WTC11 (cell line): ENCODE results near the gene PURA. TPM values are rescaled to one million over a fixed set of nuclear protein-coding genes. Genes with fewer than 3 reads are reported as not detected.

Source experiments
- ATAC-seq: fragments of 200-7000 bp; cut with Tn5 transposase; 2 replicates; pipeline ENCODE4 v1.10.0; 2021; ENCODE audit warnings: mild to moderate bottlenecking, moderate library complexity
- CTCF ChIA-PET: fragments of 300-600 bp; sonication (Branson Sonifier 250); formaldehyde crosslinking; loops from one replicate; lab custom pipeline; 2021; ENCODE audit warnings: antibody characterized with exemption; lab: Charles Lee
- POLR2A ChIA-PET: fragments of 350-600 bp; sonication (Branson Sonifier 250); formaldehyde crosslinking; loops from one replicate; lab custom pipeline; 2021; ENCODE audit warnings: antibody characterized with exemption; lab: Charles Lee
- DNase-seq: peaks from one replicate; pipeline ENCODE4 v3.0.0; 2021; ENCODE audit warnings: low spot score
- H3K27ac Mint-ChIP-seq: 2 replicates; pipeline ENCODE4 v1.8.0; 2021; ENCODE audit warnings: mixed read lengths
- H3K27me3 Mint-ChIP-seq: 2 replicates; pipeline ENCODE4 v1.8.0; 2021; ENCODE audit warnings: low read depth, mild to moderate bottlenecking, moderate library complexity, mixed read lengths
- H3K36me3 Mint-ChIP-seq: 2 replicates; pipeline ENCODE4 v1.8.0; 2021; ENCODE audit warnings: mixed read lengths
- H3K4me1 Mint-ChIP-seq: 2 replicates; pipeline ENCODE4 v1.8.0; 2022; ENCODE audit warnings: mixed read lengths
- H3K4me3 Mint-ChIP-seq: 2 replicates; pipeline ENCODE4 v1.8.0; 2021; ENCODE audit warnings: mild to moderate bottlenecking, moderate library complexity, mixed read lengths
- H3K9me3 Mint-ChIP-seq: 2 replicates; pipeline ENCODE4 v1.8.0; 2021; ENCODE audit warnings: mixed read lengths
- JAZF1 ChIP-seq: fragments of 250-450 bp; sonication (Bioruptor Pico); IDR thresholded peaks from 2 replicates; pipeline ENCODE4 v1.9.0; 2021; ENCODE audit warnings: moderate library complexity, mild to moderate bottlenecking, inconsistent platforms
- KAT7 ChIP-seq: sonication (generic); formaldehyde crosslinking; IDR thresholded peaks from 2 replicates; pipeline ENCODE4 v1.8.1; 2023; ENCODE audit warnings: missing genetic modification reagents, mild to moderate bottlenecking, borderline replicate concordance
- TEAD4 ChIP-seq: sonication (generic); formaldehyde crosslinking; IDR thresholded peaks from 2 replicates; pipeline ENCODE4 v1.8.0; 2022; ENCODE audit warnings: mild to moderate bottlenecking, missing genetic modification reagents
- total RNA-seq: library from RNA; stranded (reverse); gene quantifications from 3 replicates; pipeline ENCODE4 v1.2.3, GENCODE V29; 2021
- TF ChIP-seq, protein P1 (sequence below): sonication (generic); formaldehyde crosslinking; IDR thresholded peaks from 2 replicates; pipeline ENCODE4 v1.8.1; 2023; ENCODE audit warnings: mild to moderate bottlenecking, missing genetic modification reagents
- TF ChIP-seq, protein P2 (sequence below): sonication (generic); formaldehyde crosslinking; IDR thresholded peaks from 2 replicates; pipeline ENCODE4 v1.8.1; 2023; ENCODE audit warnings: mild to moderate bottlenecking, moderate library complexity, missing genetic modification reagents
- TF ChIP-seq, protein P3 (sequence below): sonication (generic); formaldehyde crosslinking; IDR thresholded peaks from 2 replicates; pipeline ENCODE4 v1.8.0; 2023; ENCODE audit warnings: missing genetic modification reagents, mild to moderate bottlenecking, borderline replicate concordance
- TF ChIP-seq, protein P4 (sequence below): sonication (generic); formaldehyde crosslinking; IDR thresholded peaks from 2 replicates; pipeline ENCODE4 v1.8.1; 2023; ENCODE audit warnings: mild to moderate bottlenecking, missing genetic modification reagents
- TF ChIP-seq, protein P5 (sequence below): fragments of 250-450 bp; sonication (Bioruptor Pico); IDR thresholded peaks from 2 replicates; pipeline ENCODE4 v1.9.0; 2021; ENCODE audit warnings: moderate library complexity, mild to moderate bottlenecking, inconsistent platforms, borderline replicate concordance
- TF ChIP-seq, protein P6 (sequence below): sonication (generic); formaldehyde crosslinking; IDR thresholded peaks from 2 replicates; pipeline ENCODE4 v1.8.0; 2022; ENCODE audit warnings: mild to moderate bottlenecking, missing genetic modification reagents

PURA gene
- total RNA-seq, 1 experiment from 2014 or later, result 9.0 TPM

DNA sequence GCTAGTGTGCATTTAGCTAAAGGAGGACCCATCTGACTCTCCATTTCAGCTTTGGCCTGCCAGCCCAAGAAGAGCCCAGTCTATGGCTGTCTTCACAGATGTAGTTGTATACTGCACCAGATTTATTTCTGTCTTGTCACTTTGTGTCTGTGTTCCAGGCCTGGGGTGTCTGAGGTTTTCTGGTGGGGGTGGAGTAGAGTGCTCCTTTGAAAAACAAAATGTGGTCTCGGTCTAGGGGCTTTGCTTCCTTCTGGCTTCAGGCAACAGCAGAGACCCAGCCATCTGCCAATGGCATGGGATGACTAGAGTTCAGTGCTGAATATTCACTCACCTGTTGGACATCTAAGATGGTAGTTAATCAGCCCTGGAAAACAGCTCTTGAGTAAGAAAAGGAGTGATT, 22.7 kb downstream of the PURA start (continued):
- TF ChIP-seq, protein P1, sequence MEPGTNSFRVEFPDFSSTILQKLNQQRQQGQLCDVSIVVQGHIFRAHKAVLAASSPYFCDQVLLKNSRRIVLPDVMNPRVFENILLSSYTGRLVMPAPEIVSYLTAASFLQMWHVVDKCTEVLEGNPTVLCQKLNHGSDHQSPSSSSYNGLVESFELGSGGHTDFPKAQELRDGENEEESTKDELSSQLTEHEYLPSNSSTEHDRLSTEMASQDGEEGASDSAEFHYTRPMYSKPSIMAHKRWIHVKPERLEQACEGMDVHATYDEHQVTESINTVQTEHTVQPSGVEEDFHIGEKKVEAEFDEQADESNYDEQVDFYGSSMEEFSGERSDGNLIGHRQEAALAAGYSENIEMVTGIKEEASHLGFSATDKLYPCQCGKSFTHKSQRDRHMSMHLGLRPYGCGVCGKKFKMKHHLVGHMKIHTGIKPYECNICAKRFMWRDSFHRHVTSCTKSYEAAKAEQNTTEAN (CRISPR knock-in tag), result no peak
- TF ChIP-seq, protein P2, sequence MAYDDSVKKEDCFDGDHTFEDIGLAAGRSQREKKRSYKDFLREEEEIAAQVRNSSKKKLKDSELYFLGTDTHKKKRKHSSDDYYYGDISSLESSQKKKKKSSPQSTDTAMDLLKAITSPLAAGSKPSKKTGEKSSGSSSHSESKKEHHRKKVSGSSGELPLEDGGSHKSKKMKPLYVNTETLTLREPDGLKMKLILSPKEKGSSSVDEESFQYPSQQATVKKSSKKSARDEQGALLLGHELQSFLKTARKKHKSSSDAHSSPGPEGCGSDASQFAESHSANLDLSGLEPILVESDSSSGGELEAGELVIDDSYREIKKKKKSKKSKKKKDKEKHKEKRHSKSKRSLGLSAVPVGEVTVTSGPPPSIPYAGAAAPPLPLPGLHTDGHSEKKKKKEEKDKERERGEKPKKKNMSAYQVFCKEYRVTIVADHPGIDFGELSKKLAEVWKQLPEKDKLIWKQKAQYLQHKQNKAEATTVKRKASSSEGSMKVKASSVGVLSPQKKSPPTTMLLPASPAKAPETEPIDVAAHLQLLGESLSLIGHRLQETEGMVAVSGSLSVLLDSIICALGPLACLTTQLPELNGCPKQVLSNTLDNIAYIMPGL, result no peak

DNA sequence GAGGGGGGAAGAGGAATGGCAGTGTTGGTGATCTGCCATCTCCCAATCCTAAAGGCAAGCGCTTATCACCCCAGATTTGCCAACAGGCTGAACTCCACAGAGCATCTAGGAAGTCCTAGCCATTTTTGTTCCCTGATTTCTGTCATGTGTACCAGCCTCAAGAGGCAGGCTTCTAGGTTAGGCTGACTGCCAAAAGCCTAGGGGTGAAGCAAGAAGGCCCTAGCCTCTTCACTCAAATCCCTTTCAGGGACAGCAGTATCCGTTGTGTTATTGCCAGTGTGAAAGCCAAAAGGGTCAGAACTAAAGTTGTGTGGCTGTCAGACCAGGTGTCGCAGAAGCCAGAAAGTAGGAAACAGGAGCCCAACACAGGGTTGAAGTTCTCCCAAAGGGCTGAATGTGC, 26.5 kb downstream of the PURA start:
- Mint-ChIP-seq H3K36me3 (no peaks in the 10 kb centered on the region), H3K27ac (no peak overlapping the region), H3K4me1 (peaks cover 4% of the 10 kb centered on the region; the same call in 1 of the 2 replicates), H3K4me3 (no peak overlapping the region), H3K9me3 (no peaks in the 10 kb centered on the region), H3K27me3 (peaks cover 26% of the 10 kb centered on the region)
- DNase-seq, result no peak
- ChIA-PET POLR2A (no interaction called here), CTCF (no interaction called here)
- ATAC-seq, result no peak
- TF ChIP-seq TEAD4 (CRISPR knock-in tag) (no peak), KAT7 (no peak), JAZF1 (CRISPR knock-in tag) (no peak)
- TF ChIP-seq, protein P3, sequence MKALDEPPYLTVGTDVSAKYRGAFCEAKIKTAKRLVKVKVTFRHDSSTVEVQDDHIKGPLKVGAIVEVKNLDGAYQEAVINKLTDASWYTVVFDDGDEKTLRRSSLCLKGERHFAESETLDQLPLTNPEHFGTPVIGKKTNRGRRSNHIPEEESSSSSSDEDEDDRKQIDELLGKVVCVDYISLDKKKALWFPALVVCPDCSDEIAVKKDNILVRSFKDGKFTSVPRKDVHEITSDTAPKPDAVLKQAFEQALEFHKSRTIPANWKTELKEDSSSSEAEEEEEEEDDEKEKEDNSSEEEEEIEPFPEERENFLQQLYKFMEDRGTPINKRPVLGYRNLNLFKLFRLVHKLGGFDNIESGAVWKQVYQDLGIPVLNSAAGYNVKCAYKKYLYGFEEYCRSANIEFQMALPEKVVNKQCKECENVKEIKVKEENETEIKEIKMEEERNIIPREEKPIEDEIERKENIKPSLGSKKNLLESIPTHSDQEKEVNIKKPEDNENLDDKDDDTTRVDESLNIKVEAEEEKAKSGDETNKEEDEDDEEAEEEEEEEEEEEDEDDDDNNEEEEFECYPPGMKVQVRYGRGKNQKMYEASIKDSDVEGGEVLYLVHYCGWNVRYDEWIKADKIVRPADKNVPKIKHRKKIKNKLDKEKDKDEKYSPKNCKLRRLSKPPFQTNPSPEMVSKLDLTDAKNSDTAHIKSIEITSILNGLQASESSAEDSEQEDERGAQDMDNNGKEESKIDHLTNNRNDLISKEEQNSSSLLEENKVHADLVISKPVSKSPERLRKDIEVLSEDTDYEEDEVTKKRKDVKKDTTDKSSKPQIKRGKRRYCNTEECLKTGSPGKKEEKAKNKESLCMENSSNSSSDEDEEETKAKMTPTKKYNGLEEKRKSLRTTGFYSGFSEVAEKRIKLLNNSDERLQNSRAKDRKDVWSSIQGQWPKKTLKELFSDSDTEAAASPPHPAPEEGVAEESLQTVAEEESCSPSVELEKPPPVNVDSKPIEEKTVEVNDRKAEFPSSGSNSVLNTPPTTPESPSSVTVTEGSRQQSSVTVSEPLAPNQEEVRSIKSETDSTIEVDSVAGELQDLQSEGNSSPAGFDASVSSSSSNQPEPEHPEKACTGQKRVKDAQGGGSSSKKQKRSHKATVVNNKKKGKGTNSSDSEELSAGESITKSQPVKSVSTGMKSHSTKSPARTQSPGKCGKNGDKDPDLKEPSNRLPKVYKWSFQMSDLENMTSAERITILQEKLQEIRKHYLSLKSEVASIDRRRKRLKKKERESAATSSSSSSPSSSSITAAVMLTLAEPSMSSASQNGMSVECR (CRISPR knock-in tag), result no peak
- TF ChIP-seq, protein P4, sequence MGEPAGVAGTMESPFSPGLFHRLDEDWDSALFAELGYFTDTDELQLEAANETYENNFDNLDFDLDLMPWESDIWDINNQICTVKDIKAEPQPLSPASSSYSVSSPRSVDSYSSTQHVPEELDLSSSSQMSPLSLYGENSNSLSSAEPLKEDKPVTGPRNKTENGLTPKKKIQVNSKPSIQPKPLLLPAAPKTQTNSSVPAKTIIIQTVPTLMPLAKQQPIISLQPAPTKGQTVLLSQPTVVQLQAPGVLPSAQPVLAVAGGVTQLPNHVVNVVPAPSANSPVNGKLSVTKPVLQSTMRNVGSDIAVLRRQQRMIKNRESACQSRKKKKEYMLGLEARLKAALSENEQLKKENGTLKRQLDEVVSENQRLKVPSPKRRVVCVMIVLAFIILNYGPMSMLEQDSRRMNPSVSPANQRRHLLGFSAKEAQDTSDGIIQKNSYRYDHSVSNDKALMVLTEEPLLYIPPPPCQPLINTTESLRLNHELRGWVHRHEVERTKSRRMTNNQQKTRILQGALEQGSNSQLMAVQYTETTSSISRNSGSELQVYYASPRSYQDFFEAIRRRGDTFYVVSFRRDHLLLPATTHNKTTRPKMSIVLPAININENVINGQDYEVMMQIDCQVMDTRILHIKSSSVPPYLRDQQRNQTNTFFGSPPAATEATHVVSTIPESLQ (CRISPR knock-in tag), result no peak

DNA sequence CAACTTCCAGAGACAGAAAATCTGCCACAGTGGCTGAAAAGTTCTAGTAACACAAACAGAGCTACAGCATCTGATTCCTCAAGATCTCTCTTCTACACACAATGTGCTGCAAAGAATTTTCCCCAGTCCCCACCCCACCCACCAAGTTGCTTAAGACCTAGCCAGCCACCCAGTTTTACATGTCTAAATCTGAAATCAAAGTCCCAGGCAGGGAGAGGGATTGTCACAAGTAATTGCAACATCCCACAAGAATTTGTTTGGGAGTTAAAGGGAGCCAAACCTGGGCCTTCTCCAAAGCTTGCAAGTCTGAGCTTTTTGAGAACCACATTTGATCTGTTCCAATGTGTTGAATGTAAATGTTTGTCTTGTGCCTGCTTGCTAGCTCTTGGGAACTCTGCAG, 27.3 kb downstream of the PURA start:
- CTCF ChIA-PET, result interaction anchor here (1.0 to 6.2 kb wide), 2 partner anchors 12 to 67 kb away, joined by 3 to 75 read pairs; no protein-coding TSS in a partner anchor
- ATAC-seq, result no peak

More for the DNA sequence above, 27.3 kb downstream of the PURA start:
- H3K27ac Mint-ChIP-seq, result no peak overlapping the region
- H3K36me3 Mint-ChIP-seq, result no peaks in the 10 kb centered on the region
- peaks cover 5% of the 10 kb centered on the region; the same call in 1 of the 2 replicates for H3K4me1 Mint-ChIP-seq
- TF ChIP-seq, protein P5, sequence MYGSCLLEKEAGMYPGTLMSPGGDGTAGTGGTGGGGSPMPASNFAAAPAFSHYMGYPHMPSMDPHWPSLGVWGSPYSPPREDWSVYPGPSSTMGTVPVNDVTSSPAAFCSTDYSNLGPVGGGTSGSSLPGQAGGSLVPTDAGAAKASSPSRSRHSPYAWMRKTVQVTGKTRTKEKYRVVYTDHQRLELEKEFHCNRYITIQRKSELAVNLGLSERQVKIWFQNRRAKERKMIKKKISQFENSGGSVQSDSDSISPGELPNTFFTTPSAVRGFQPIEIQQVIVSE (CRISPR knock-in tag), result no peak
- TF ChIP-seq, protein P6, sequence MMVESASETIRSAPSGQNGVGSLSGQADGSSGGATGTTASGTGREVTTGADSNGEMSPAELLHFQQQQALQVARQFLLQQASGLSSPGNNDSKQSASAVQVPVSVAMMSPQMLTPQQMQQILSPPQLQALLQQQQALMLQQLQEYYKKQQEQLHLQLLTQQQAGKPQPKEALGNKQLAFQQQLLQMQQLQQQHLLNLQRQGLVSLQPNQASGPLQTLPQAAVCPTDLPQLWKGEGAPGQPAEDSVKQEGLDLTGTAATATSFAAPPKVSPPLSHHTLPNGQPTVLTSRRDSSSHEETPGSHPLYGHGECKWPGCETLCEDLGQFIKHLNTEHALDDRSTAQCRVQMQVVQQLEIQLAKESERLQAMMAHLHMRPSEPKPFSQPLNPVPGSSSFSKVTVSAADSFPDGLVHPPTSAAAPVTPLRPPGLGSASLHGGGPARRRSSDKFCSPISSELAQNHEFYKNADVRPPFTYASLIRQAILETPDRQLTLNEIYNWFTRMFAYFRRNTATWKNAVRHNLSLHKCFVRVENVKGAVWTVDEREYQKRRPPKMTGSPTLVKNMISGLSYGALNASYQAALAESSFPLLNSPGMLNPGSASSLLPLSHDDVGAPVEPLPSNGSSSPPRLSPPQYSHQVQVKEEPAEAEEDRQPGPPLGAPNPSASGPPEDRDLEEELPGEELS, result no peak
- TF ChIP-seq, all 79 proteins: peak for 0
- H3K9me3 Mint-ChIP-seq, result no peaks in the 10 kb centered on the region
- no peak overlapping the region for H3K4me3 Mint-ChIP-seq
- H3K27me3 Mint-ChIP-seq, result peaks cover 34% of the 10 kb centered on the region
- POLR2A ChIA-PET, result no interaction called here
- no peak for DNase-seq
